ENCODE measurements around the gene SOX18.

SOX18 gene

GRCh38 chr20:64077094-64077493 is 27.7 kb upstream of the SOX18 start:
- no peak for DNase-seq (ENCODE audit: low read depth, low spot score)
- Histone ChIP-seq H3K27me3 (ENCODE audit: insufficient read depth, insufficient read length) (peaks cover 20% of the 10 kb centered on the region), H3K4me1 (ENCODE audit: insufficient read depth, insufficient read length) (peaks cover 16% of the 10 kb centered on the region), H3K9me3 (ENCODE audit: insufficient read depth, low read length) (no peaks in the 10 kb centered on the region), H3K9ac (ENCODE audit: insufficient read length, low read depth) (no peak overlapping the region), H3K36me3 (ENCODE audit: insufficient read depth, insufficient read length, low read length) (peaks cover 44% of the 10 kb centered on the region), H3K4me3 (ENCODE audit: insufficient read length, low read depth) (no peak overlapping the region)
- TF ChIP-seq SUZ12 (IDR thresholded peaks at IDR 0.05; ENCODE audit: extremely low read depth, insufficient read depth, insufficient read length) (no peak), ZNF274 (IDR thresholded peaks at IDR 0.05; ENCODE audit: low read depth, low read length) (no peak), YY1 (IDR thresholded peaks at IDR 0.05; ENCODE audit: insufficient read depth, insufficient read length) (no peak)

- no peak for TF ChIP-seq YY1 (IDR thresholded peaks at IDR 0.05; ENCODE audit: insufficient read depth, insufficient read length)
- no peak for TF ChIP-seq ZNF274 (IDR thresholded peaks at IDR 0.05; ENCODE audit: low read depth, low read length)
- TF ChIP-seq SUZ12 (IDR thresholded peaks at IDR 0.05; ENCODE audit: extremely low read depth, insufficient read depth, insufficient read length): no peak
- peaks cover 50% of the 10 kb centered on the region for H3K36me3 ChIP-seq (ENCODE audit: insufficient read depth, insufficient read length, low read length)
These were observed 26.9 kb upstream of the SOX18 start for GRCh38 chr20:64076061-64076997.

GRCh38 chr20:64075556-64075955 is 26.1 kb upstream of the SOX18 start:
- DNase-seq (ENCODE audit: low read depth, low spot score): no peak
- H3K36me3 ChIP-seq (ENCODE audit: insufficient read depth, insufficient read length, low read length): peaks cover 50% of the 10 kb centered on the region
- H3K4me3 ChIP-seq (ENCODE audit: insufficient read length, low read depth): no peak overlapping the region
- peaks cover 6% of the 10 kb centered on the region for H3K27me3 ChIP-seq (ENCODE audit: insufficient read depth, insufficient read length)
- TF ChIP-seq YY1 (IDR thresholded peaks at IDR 0.05; ENCODE audit: insufficient read depth, insufficient read length) (no peak), ZNF274 (IDR thresholded peaks at IDR 0.05; ENCODE audit: low read depth, low read length) (no peak), SUZ12 (IDR thresholded peaks at IDR 0.05; ENCODE audit: extremely low read depth, insufficient read depth, insufficient read length) (no peak)
- no peaks in the 10 kb centered on the region for H3K9me3 ChIP-seq (ENCODE audit: insufficient read depth, low read length)
- H3K4me1 ChIP-seq (ENCODE audit: insufficient read depth, insufficient read length): peaks cover 7% of the 10 kb centered on the region
- no peak overlapping the region for H3K9ac ChIP-seq (ENCODE audit: insufficient read length, low read depth)

More at GRCh38 chr20:64076061-64076997, 26.9 kb upstream of the SOX18 start:
- no peaks in the 10 kb centered on the region for H3K9me3 ChIP-seq (ENCODE audit: insufficient read depth, low read length)
- peaks cover 13% of the 10 kb centered on the region for H3K27me3 ChIP-seq (ENCODE audit: insufficient read depth, insufficient read length)
- no peak overlapping the region for H3K4me3 ChIP-seq (ENCODE audit: insufficient read length, low read depth)
- peaks cover 9% of the 10 kb centered on the region for H3K4me1 ChIP-seq (ENCODE audit: insufficient read depth, insufficient read length)
- no peak overlapping the region for H3K9ac ChIP-seq (ENCODE audit: insufficient read length, low read depth)
- no peak for DNase-seq (ENCODE audit: low read depth, low spot score)

- peaks cover 13% of the 10 kb centered on the region for H3K4me1 ChIP-seq (ENCODE audit: insufficient read depth, insufficient read length)
- H3K36me3 ChIP-seq (ENCODE audit: insufficient read depth, insufficient read length, low read length): peaks cover 55% of the 10 kb centered on the region
- DNase-seq (ENCODE audit: low read depth, low spot score): no peak
- H3K9ac ChIP-seq (ENCODE audit: insufficient read length, low read depth): no peak overlapping the region
- no peaks in the 10 kb centered on the region for H3K9me3 ChIP-seq (ENCODE audit: insufficient read depth, low read length)
- no peak overlapping the region for H3K4me3 ChIP-seq (ENCODE audit: insufficient read length, low read depth)
- TF ChIP-seq YY1 (IDR thresholded peaks at IDR 0.05; ENCODE audit: insufficient read depth, insufficient read length): no peak
- TF ChIP-seq ZNF274 (IDR thresholded peaks at IDR 0.05; ENCODE audit: low read depth, low read length): no peak
- TF ChIP-seq SUZ12 (IDR thresholded peaks at IDR 0.05; ENCODE audit: extremely low read depth, insufficient read depth, insufficient read length): no peak
- no peaks in the 10 kb centered on the region for H3K27me3 ChIP-seq (ENCODE audit: insufficient read depth, insufficient read length)
These were observed 25.5 kb upstream of the SOX18 start for GRCh38 chr20:64074963-64075362.

- Histone ChIP-seq H3K4me1 (ENCODE audit: insufficient read depth, insufficient read length) (peaks cover 15% of the 10 kb centered on the region), H3K9ac (ENCODE audit: insufficient read length, low read depth) (no peak overlapping the region), H3K36me3 (ENCODE audit: insufficient read depth, insufficient read length, low read length) (peaks cover 55% of the 10 kb centered on the region)
These were observed 24.8 kb upstream of the SOX18 start for GRCh38 chr20:64074184-64074789.

GRCh38 chr20:64073476-64074183 is 24.2 kb upstream of the SOX18 start:
- H3K36me3 ChIP-seq (ENCODE audit: insufficient read depth, insufficient read length, low read length): peaks cover 55% of the 10 kb centered on the region
- H3K27me3 ChIP-seq (ENCODE audit: insufficient read depth, insufficient read length): no peaks in the 10 kb centered on the region
- H3K9ac ChIP-seq (ENCODE audit: insufficient read length, low read depth): no peak overlapping the region
- H3K4me1 ChIP-seq (ENCODE audit: insufficient read depth, insufficient read length): peaks cover 19% of the 10 kb centered on the region
- H3K4me3 ChIP-seq (ENCODE audit: insufficient read length, low read depth): no peak overlapping the region
- TF ChIP-seq SUZ12 (IDR thresholded peaks at IDR 0.05; ENCODE audit: extremely low read depth, insufficient read depth, insufficient read length) (no peak), YY1 (IDR thresholded peaks at IDR 0.05; ENCODE audit: insufficient read depth, insufficient read length) (no peak)
- no peak for DNase-seq (ENCODE audit: low read depth, low spot score)
- no peaks in the 10 kb centered on the region for H3K9me3 ChIP-seq (ENCODE audit: insufficient read depth, low read length)

More at GRCh38 chr20:64074184-64074789, 24.8 kb upstream of the SOX18 start:
- H3K4me3 ChIP-seq (ENCODE audit: insufficient read length, low read depth): no peak overlapping the region
- TF ChIP-seq SUZ12 (IDR thresholded peaks at IDR 0.05; ENCODE audit: extremely low read depth, insufficient read depth, insufficient read length) (no peak), ZNF274 (IDR thresholded peaks at IDR 0.05; ENCODE audit: low read depth, low read length) (no peak), YY1 (IDR thresholded peaks at IDR 0.05; ENCODE audit: insufficient read depth, insufficient read length) (no peak)
- H3K27me3 ChIP-seq (ENCODE audit: insufficient read depth, insufficient read length): no peaks in the 10 kb centered on the region
- DNase-seq (ENCODE audit: low read depth, low spot score): no peak
- no peaks in the 10 kb centered on the region for H3K9me3 ChIP-seq (ENCODE audit: insufficient read depth, low read length)

All from NT2/D1 (cell line).